GM18907 (cell line): Measurements from ENCODE around the gene CFHR4.
"Not testable (repeated sequence)": the region's sequence is repeated elsewhere in the genome, so short reads cannot be mapped to it uniquely, and the experiment has no call there.

Experiments
- ATAC-seq: cut with Tn5 transposase; IDR thresholded peaks from one replicate; pipeline ENCODE4 v1.9.1; 2021; ENCODE audit warnings: mild to moderate bottlenecking, moderate library complexity; ENCODE audit not compliant: unreplicated experiment

CFHR4 gene

GRCh38 chr1:196887515-196888239 lies at the start of gene CFHR4:
Gene CFHR4 (plus strand): TSS chr1:196888052. CDS start chr1:196888151, 99 bp downstream.
- ATAC-seq, result peak; percentile 97

- not testable (repeated sequence) for ATAC-seq
Observed at GRCh38 chr1:196849613-196850492, 38.0 kb upstream of the CFHR4 start.

- ATAC-seq, result no peak
Observed at GRCh38 chr1:196856053-196856452, 31.8 kb upstream of the CFHR4 start.

GRCh38 chr1:196857188-196857587 lies 30.7 kb upstream of the CFHR4 start:
- no peak for ATAC-seq

- ATAC-seq, result no peak
Observed at GRCh38 chr1:196858811-196859210, 29.0 kb upstream of the CFHR4 start.

- ATAC-seq, result no peak
Observed at GRCh38 chr1:196860323-196860884, 27.4 kb upstream of the CFHR4 start.

GRCh38 chr1:196861429-196861828 lies 26.4 kb upstream of the CFHR4 start:
- ATAC-seq, result no peak

- ATAC-seq, result no peak
Observed at GRCh38 chr1:196866974-196867373, 20.9 kb upstream of the CFHR4 start.

GRCh38 chr1:196873385-196873784 lies 14.5 kb upstream of the CFHR4 start:
- no peak for ATAC-seq

GRCh38 chr1:196875935-196876334 lies 11.9 kb upstream of the CFHR4 start:
- no peak for ATAC-seq

GRCh38 chr1:196877964-196878363 lies 9.9 kb upstream of the CFHR4 start:
- no peak for ATAC-seq

GRCh38 chr1:196886560-196886959 lies 1.3 kb upstream of the CFHR4 start:
- ATAC-seq, result not testable (repeated sequence)

GRCh38 chr1:196890668-196891067 lies 2.8 kb downstream of the CFHR4 start:
- no peak for ATAC-seq

GRCh38 chr1:196891251-196891650 lies 3.4 kb downstream of the CFHR4 start:
- ATAC-seq, result no peak

- no peak for ATAC-seq
Observed at GRCh38 chr1:196896355-196896754, 8.5 kb downstream of the CFHR4 start.

GRCh38 chr1:196897158-196897828 lies 9.4 kb downstream of the CFHR4 start:
- ATAC-seq, result no peak

- no peak for ATAC-seq
Observed at GRCh38 chr1:196902344-196902743, 14.5 kb downstream of the CFHR4 start.

- ATAC-seq, result no peak
Observed at GRCh38 chr1:196910215-196910614, 22.4 kb downstream of the CFHR4 start.

- ATAC-seq, result not testable (repeated sequence)
Observed at GRCh38 chr1:196912283-196912682, 24.4 kb downstream of the CFHR4 start.

GRCh38 chr1:196926839-196927238 lies 39.0 kb downstream of the CFHR4 start:
- not testable (repeated sequence) for ATAC-seq

- ATAC-seq, result not testable (repeated sequence)
Observed at GRCh38 chr1:196932853-196933252, 45.0 kb downstream of the CFHR4 start.
